Limb (tissue), 2 donors: Measurements from ENCODE around the gene TPPP2.
"Not testable (repeated sequence)": the region's sequence is repeated elsewhere in the genome, so short reads cannot be mapped to it uniquely, and the experiment has no call there.

ENCODE experiments used
- DNase-seq, 2 donors: peaks; one replicate each; pipeline ENCODE4 v3.0.0-alpha.2; 2016; ENCODE audit errors: extremely low spot score in 2 of 2

Gene TPPP2

GRCh38 chr14:21029917-21030316, at the start of gene TPPP2:
Gene TPPP2 (plus strand): TSS chr14:21030217. CDS start chr14:21030582, 365 bp downstream.
- no peak for DNase-seq

- DNase-seq, result no peak
Observed at GRCh38 chr14:20980906-20981305, 49.1 kb upstream of the TPPP2 start.

DNA sequence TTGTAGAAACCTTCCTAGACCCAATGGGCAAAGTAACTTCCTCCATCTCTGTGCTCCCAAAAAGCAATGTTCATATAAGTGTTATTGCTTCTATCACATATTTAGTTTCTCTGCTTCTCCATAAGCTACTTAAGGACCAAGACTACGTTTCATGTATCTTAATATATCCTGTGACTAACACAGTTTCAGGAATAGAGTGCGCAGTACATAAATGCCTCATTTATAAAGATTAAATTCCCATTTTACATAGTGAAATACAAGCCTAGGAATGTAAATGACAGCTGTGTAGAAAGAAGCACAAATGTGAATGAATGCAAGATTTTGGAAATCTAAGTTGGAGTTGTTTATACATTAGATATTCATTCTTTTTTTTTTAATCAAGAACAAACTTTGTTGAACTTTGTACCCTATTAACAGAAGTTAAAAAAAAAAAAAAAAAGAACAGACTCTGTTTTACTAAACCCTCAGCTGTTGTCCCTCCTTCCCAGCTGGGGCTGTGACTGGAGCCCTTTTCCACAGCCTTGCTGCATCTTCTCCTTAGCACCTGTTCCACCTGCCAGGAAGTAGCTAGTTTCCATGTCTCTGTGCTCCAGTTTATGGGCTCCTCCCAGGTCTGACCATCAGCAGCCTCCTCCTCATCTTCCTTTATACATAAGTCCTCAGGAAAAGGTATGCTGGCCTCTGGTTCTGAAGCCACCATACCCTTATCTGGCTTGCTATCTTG, 47.2 kb upstream of the TPPP2 start:
- no peak for DNase-seq

GRCh38 chr14:20985650-20986049, 44.4 kb upstream of the TPPP2 start:
- not testable (repeated sequence) for DNase-seq

DNA sequence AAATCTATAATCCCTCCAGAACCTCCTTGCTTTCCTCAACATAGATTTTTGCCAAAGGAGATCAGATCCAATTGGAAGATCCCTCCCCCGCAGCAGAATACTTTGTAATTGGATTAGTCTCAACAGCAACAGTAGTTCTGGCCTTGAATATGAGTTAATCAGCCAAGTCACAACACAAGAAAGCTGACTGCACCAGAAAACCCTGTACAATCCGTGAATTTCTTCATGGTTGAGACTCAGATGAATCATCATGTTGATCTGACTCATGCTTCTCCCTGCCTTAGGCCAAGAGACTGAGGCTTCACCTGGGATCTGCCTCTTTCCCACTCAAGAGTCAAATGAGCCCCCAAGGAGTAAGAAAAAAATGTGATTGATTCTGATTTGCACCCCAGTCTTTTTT, 43.2 kb upstream of the TPPP2 start:
- no peak for DNase-seq

DNA sequence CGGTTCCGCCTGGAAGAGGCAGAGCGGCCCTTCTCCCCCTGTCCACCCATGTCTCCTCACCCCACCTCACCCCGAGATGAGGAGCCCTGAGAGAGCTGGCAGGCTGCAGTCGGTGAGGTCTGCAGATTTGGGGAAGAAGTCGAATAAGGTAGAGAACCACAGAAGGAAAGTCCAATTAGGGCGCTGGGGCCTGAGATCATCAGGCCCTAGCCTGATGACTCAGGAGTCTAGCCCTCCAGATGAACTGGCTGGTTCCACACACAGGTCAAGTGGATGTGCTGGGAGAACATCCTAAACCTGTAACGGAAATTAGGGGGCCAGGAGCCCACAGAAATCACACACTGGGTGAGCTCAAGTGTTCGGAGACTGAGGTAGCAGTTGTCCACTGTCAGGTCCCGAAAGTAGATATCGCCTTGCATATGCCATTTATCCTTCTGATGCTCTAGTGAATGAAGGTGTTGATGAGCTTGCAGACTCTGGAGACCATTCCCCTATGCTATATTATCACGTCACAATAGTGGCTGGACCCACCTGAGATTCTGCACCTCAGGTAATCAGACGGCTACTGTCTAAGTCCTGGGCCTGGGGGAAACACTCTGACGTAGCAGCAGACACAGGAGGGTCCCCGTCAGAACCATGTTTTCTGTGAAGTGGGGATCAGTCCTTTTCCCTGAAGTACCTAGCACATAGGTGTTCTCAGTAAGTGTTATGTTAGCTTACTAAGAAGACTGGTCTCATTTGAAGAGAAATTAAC, 41.1 kb upstream of the TPPP2 start:
- no peak for DNase-seq

GRCh38 chr14:20989471-20989786, 40.6 kb upstream of the TPPP2 start:
- DNase-seq, result no peak

DNA sequence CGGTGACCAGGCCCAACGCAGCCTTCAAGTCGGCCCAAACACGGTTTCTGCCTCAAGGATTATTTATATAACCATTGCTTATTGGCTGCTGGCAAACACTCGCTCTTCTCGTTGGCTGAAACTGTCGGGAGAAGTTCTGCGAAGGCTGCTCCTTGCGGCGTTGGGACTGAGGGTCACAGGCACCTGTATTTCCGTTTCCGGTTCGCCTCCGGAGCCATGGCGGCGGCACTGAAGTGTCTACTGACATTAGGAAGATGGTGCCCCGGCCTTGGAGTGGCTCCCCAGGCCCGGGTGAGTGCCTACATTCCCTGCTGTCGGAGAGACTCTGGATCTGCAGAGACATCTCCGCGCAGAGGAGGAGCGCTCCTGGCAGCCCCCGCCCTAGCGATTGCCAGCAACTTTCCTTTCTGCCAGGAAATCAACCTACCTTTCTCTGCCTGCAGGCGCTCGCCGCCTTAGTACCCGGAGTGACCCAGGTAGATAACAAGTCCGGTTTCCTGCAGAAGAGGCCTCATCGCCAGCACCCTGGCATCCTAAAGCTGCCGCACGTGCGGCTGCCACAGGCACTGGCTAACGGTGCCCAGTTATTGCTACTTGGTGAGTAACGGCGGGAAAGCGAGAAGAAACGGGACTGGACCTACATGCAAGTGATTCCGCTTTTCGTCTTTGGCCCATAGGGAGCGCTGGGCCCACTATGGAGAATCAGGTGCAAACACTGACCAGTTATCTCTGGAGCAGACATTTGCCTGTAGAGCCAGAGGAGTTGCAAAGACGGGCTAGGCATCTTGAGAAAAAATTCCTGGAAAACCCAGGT, 40.0 kb upstream of the TPPP2 start, which contains the start of gene METTL17:
TSS of gene METTL17 (plus strand) at position 194 of the 814 bp plus-strand sequence. CDS start at position 217, 23 bp downstream.
- peak; percentile 91 to 97 for DNase-seq

DNA sequence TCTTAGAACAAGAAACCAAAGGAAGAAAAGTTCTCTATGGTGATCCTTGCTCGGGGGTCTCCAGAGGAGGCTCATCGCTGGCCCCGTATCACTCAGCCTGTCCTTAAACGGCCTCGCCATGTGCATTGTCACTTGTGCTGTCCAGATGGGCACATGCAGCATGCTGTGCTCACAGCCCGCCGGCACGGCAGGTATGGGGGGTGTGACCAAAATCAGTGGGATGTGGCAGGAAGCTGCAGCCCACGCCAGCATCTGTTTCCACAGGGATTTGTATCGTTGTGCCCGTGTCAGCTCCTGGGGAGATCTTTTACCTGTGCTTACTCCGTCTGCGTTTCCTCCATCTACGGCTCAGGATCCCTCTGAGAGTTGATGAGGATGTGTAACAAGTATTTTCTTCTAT, 33.5 kb upstream of the TPPP2 start:
- no peak for DNase-seq

DNA sequence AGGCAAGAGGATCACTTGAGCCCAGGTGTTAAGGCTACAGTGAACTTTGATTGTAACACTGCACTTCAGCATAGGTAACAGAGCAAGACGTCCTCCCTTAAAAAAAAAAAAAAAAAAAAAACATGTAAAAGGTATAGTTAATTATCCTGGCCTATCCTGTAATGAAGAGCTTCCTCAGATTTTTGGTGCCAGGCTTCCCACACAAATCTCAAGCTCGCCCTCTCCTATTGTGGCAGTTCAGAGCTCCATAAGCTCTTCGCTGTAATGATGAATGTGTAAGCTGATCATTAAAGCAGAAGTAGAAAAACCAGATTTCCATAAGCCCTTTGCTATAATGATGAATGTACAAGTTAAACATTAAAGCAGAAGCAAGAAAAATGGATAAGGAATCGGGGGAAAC, 32.9 kb upstream of the TPPP2 start:
- no peak for DNase-seq

- no peak for DNase-seq
Observed at GRCh38 chr14:20997564-20997963, 32.5 kb upstream of the TPPP2 start.

DNA sequence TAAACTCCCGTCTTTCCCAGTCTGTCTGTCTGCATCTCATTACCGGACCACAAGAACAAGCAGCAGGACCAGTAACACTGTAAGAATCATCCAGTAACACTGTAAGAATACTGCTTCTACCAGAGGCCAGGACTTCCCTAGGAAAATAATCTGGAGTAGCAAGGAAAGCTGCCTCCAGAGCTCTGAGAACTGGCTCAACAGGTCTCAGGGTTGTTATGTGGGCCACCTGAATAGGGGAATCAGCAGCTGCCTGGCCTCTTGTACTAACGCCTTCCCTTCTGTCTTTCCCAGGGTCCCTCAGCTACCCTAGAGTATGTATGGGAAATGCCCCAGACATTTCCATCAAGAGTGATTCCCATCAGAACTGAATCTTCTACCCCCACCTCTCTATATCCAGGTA, 31.9 kb upstream of the TPPP2 start:
- no peak for DNase-seq

DNA sequence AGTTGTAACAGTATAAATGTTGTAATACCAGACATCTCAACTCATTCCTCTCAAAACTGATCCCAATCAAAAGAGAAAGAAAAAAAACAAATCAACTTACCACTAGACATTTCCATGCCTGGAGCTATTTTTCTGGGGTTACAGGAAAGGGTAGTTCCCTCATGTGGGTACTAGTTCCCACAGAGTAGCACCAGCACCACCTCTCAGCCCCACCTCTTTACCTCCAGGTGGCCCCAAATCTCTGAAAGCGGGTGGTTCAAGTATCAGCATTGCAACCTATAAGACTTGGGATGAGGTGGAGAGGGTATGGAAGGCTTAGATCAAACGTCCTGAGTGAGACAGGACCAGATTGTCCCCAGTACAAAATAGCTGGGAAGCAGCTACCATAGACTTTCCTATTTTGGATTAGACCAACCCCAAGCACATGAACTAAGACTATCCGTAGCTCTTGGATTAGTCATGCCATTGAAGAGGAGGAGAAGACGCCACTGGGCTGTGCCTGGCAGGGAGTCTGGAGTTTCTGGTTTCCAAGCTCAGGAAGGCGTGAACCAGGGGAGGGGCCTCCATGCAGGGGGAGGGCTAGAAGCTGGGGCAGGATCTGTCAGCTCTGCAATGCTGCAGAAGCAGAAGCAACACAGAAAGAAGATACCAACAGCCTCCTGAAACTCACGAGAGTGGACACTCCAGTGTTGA, 31.2 kb upstream of the TPPP2 start, which contains the start of gene SLC39A2:
TSS of gene SLC39A2 (plus strand) at position 620 of the 693 bp plus-strand sequence. CDS start 154 bp downstream, outside the sequence.
- no peak for DNase-seq

- no peak for DNase-seq
Observed at GRCh38 chr14:20999591-20999990, 30.4 kb upstream of the TPPP2 start.

GRCh38 chr14:21001218-21001617, 28.8 kb upstream of the TPPP2 start:
- no peak for DNase-seq

DNA sequence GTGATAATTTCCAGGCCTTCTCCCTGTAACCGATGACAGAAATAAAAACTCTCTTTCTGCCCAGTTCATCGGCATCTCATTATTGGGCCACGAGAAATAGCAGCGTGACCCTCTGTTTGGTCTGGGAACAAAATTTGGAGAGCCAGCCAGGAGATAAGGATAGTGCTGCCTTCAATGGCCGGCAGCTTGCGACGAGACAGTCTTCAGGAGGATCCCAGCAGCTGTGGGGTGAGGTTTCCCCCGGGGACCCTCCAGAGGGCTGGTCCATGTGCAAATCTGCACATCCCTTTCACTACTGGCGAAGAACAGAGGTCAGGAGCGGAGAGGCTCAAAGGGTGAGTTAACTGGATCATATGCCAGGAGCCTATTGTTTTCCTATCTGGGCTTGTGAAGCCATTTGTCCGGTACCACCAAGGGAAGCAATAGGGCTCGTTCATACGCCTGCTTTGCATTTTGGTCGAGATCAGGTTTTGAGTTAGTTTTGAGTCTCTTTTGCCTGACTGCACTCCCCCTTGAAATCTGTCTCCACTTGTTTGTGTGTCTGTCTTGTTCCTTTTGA, 26.1 kb upstream of the TPPP2 start:
- DNase-seq, result no peak

GRCh38 chr14:21009721-21010120, 20.3 kb upstream of the TPPP2 start:
- DNase-seq, result not testable (repeated sequence)

- no peak for DNase-seq
Observed at GRCh38 chr14:21011136-21011535, 18.9 kb upstream of the TPPP2 start.

DNA sequence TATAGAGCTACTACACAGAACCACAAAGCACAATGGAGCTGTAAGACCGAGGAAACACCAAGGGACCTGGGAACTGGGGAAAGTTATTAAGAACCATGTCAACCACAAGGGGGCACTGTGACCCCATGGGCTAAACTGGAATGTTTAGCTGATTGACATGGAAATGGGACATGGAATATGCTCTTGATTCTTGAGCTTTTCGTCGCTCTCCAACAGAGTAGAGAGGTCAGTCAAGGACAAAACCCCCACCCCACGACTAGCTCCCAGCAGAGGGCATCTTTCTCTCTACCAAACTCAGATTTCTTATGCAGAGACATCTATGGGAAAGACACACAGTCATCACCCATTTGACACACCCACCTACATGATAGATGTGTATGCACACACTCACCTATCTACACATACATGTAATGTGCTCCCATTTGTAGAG, 15.2 kb upstream of the TPPP2 start:
- peak; percentile 88 to 91 for DNase-seq

- DNase-seq, result no peak
Observed at GRCh38 chr14:21015312-21015711, 14.7 kb upstream of the TPPP2 start.
